Endothelial cell of umbilical vein (primary cell): ENCODE results near the gene DNAH1. TPM values are rescaled to one million over a fixed set of nuclear protein-coding genes. Genes with fewer than 3 reads are reported as not detected.

Experiments used
- BruUV-seq: library from RNA; stranded (reverse); fragments of 400-500 nt; replicated peaks from 2 replicates; lab custom pipeline; 2021; lab: Mats Ljungman, UMichigan
- CTCF ChIA-PET: fragments of 300-600, 350-600 bp; sonication (Branson Sonifier 250); formaldehyde crosslinking; loops from one replicate; lab custom pipeline; 2021; ENCODE audit warnings: antibody characterized with exemption, inconsistent platforms; lab: Charles Lee
- POLR2A ChIA-PET: fragments of 300-600, 350-600 bp; sonication (Branson Sonifier 250); formaldehyde crosslinking; loops from one replicate; lab custom pipeline; 2021; ENCODE audit warnings: antibody characterized with exemption, inconsistent platforms; lab: Charles Lee
- DNase-seq: peaks from one replicate; pipeline ENCODE4 v3.0.0-alpha.2; 2011; ENCODE audit warnings: low read depth, low spot score
- FAIRE-seq: peaks from 2 replicates; lab custom pipeline; 2011; peaks lifted over from hg19 to GRCh38; lab: Jason Lieb, UNC
- H2AFZ ChIP-seq: 2 replicates; pipeline ENCODE4 v1.6.0; 2012; ENCODE audit warnings: low read depth, low read length, control low read depth, inconsistent platforms
- H3K27ac ChIP-seq: 2 replicates; pipeline ENCODE4 v1.5.1; 2011; ENCODE audit warnings: low read depth, mild to moderate bottlenecking, control low read depth, low read length, moderate library complexity; ENCODE audit not compliant: insufficient read depth
- H3K27me3 ChIP-seq, 2 experiments: 2 replicates each; pipeline versions ENCODE4 v1.6.0 to v1.6.1; 2011; ENCODE audit warnings: low read length in 2 of 2, mixed read lengths in 1 of 2; ENCODE audit not compliant: control insufficient read depth in 2 of 2, insufficient read depth in 2 of 2
- H3K36me3 ChIP-seq, 2 experiments: 2 replicates in 1 of 2; 3 replicates in 1 of 2; pipeline ENCODE4 v1.5.1; 2011; ENCODE audit warnings: low read length in 2 of 2, mild to moderate bottlenecking in 1 of 2, moderate library complexity in 1 of 2; ENCODE audit not compliant: control insufficient read depth in 2 of 2, insufficient read depth in 2 of 2; ENCODE audit errors: extremely low read depth in 1 of 2
- H3K4me1 ChIP-seq: 3 replicates; pipeline ENCODE4 v1.5.1; 2011; ENCODE audit warnings: mild to moderate bottlenecking, low read length; ENCODE audit not compliant: control insufficient read depth, insufficient read depth; ENCODE audit errors: extremely low read depth
- H3K4me2 ChIP-seq: 2 replicates; pipeline ENCODE4 v1.6.1; 2011; ENCODE audit warnings: low read length, control low read depth, mixed read lengths; ENCODE audit not compliant: insufficient read depth
- H3K4me3 ChIP-seq, 3 experiments: fragments of 200-600 bp in 1 of 3; sonication (generic), shearing (Covaris generic) in 1 of 3; replicated peaks in 1 of 3; 2 replicates each; pipeline ENCODE4 v1.5.1; 2011 to 2016; ENCODE audit warnings: control low read depth in 3 of 3, low read length in 3 of 3, mild to moderate bottlenecking in 2 of 3, inconsistent platforms in 1 of 3, low read depth in 1 of 3, moderate library complexity in 1 of 3; ENCODE audit not compliant: insufficient read depth in 1 of 3
- H3K79me2 ChIP-seq: 2 replicates; pipeline ENCODE4 v1.6.0; 2012; ENCODE audit warnings: low read length, inconsistent platforms; ENCODE audit not compliant: control insufficient read depth, insufficient read depth
- H3K9ac ChIP-seq: replicated peaks from 2 replicates; pipeline ENCODE3; 2011; ENCODE audit warnings: low read length, control low read depth; ENCODE audit not compliant: insufficient read depth; ENCODE audit errors: extremely low read depth
- H3K9me1 ChIP-seq: replicated peaks from 3 replicates; pipeline ENCODE4 v1.6.0; 2011; ENCODE audit warnings: mild to moderate bottlenecking, low read length; ENCODE audit not compliant: control insufficient read depth, insufficient read depth; ENCODE audit errors: extremely low read depth
- H3K9me3 ChIP-seq: replicated peaks from 2 replicates; pipeline ENCODE4 v1.5.1; 2012; ENCODE audit warnings: low read length, inconsistent platforms; ENCODE audit not compliant: control insufficient read depth, insufficient read depth
- H4K20me1 ChIP-seq: replicated peaks from 2 replicates; pipeline ENCODE3; 2011; ENCODE audit warnings: mild to moderate bottlenecking, low read length; ENCODE audit not compliant: control insufficient read depth, insufficient read depth; ENCODE audit errors: extremely low read depth
- CTCF ChIP-seq, 2 donors: IDR thresholded peaks; 1 replicate in 1 of 2; 2 replicates in 1 of 2; pipeline ENCODE4 v1.5.1; 2011; ENCODE audit warnings: low read length in 2 of 2, mild to moderate bottlenecking in 2 of 2, moderate library complexity in 2 of 2, control low read depth in 1 of 2, inconsistent platforms in 1 of 2, low read depth in 1 of 2; ENCODE audit not compliant: insufficient read depth in 1 of 2; ENCODE audit errors: extremely low read depth in 1 of 2
- EZH2 ChIP-seq: IDR thresholded peaks from 2 replicates; pipeline ENCODE4 v1.6.1; 2012; ENCODE audit warnings: borderline replicate concordance, low read depth, mild to moderate bottlenecking, moderate library complexity, low read length, inconsistent platforms; ENCODE audit not compliant: severe bottlenecking
- FOS ChIP-seq: IDR thresholded peaks from 2 replicates; pipeline ENCODE4 v1.6.1; 2011; ENCODE audit warnings: mild to moderate bottlenecking, low read length, moderate library complexity, borderline replicate concordance; ENCODE audit not compliant: insufficient read depth
- GATA2 ChIP-seq: IDR thresholded peaks from 2 replicates; pipeline ENCODE4 v1.7.0; 2011; ENCODE audit warnings: low read depth, mild to moderate bottlenecking, moderate library complexity, mixed read lengths, low read length; ENCODE audit not compliant: insufficient read length, insufficient read depth
- JUN ChIP-seq: IDR thresholded peaks from 2 replicates; pipeline ENCODE4 v1.6.1; 2011; ENCODE audit warnings: borderline replicate concordance, low read depth; ENCODE audit not compliant: insufficient read length, insufficient read depth
- MAX ChIP-seq: IDR thresholded peaks from 2 replicates; pipeline ENCODE4 v1.6.1; 2011; ENCODE audit not compliant: insufficient read depth, insufficient read length
- MYC ChIP-seq: IDR thresholded peaks from one replicate; pipeline ENCODE4 v1.6.1; 2011; ENCODE audit warnings: mild to moderate bottlenecking, low read depth, low read length
- POLR2A ChIP-seq: IDR thresholded peaks from 2 replicates; pipeline ENCODE4 v1.6.1; 2012; ENCODE audit warnings: low read depth, mild to moderate bottlenecking, control low read depth, low read length
- POLR2AphosphoS5 ChIP-seq: IDR thresholded peaks from 2 replicates; pipeline ENCODE4 v1.6.1; 2012; ENCODE audit warnings: low read depth, mild to moderate bottlenecking, control low read depth, low read length, moderate library complexity; ENCODE audit not compliant: insufficient read depth
- dilution Hi-C: fragments of 300-500 bp; cut with MboI; formaldehyde crosslinking; loops from one replicate; pipeline ENCODE4 v1.15.0; 2019; ENCODE audit warnings: low sequenced_read_pairs; ENCODE audit not compliant: extremely low pct_ligation_motif_present
- intact Hi-C: fragments of 100-400 bp; cut with micrococcal nuclease; formaldehyde crosslinking; loops from one replicate; pipeline ENCODE4 v1.10.0; 2022
- polyA plus RNA-seq, 4 experiments: library from polyadenylated mRNA; depleted of rRNA in 3 of 4; stranded (reverse) in 3 of 4; unstranded in 1 of 4; fragments of >200 nt; gene quantifications; 2 replicates each; pipeline versions ENCODE4 v1.2.1 to v1.2.3, GENCODE V29; 2011 to 2012; ENCODE audit warnings: missing spikeins in 1 of 4
- total RNA-seq: library from RNA; stranded (reverse); gene quantifications from 2 replicates; pipeline ENCODE4 v1.2.3, GENCODE V29; 2021

The DNAH1 gene
- total and polyA plus RNA-seq, 2 donors (not counting 3 experiments of a cell fraction or from before 2014, with no cell fraction given): 5.8 to 6.0 TPM

- Histone ChIP-seq H2AFZ (no peak overlapping the region), H3K36me3 (no peaks in the 10 kb centered on the region), H3K4me3 (no peak overlapping the region), H3K79me2 (no peaks in the 10 kb centered on the region), H3K9ac (no peak overlapping the region), H3K9me1 (no peaks in the 10 kb centered on the region), H3K27ac (no peak overlapping the region), H3K27me3 (no peaks in the 10 kb centered on the region), H3K4me1 (no peaks in the 10 kb centered on the region), H4K20me1 (no peaks in the 10 kb centered on the region), H3K9me3 (no peaks in the 10 kb centered on the region), H3K4me2 (no peak overlapping the region)
- dilution Hi-C loops: no loop called here
- POLR2A ChIA-PET: no interaction called here
- DNase-seq (no peak), FAIRE-seq (no peak)
- TF ChIP-seq EZH2 (no peak), MAX (no peak), POLR2AphosphoS5 (no peak), MYC (no peak), POLR2A (no peak), GATA2 (no peak), FOS (no peak), CTCF (IDR thresholded peaks at IDR 0.05; ENCODE audit: extremely low read depth in 1 of 2, insufficient read depth in 1 of 2, low read depth in 1 of 2, low read length in 2 of 2) (no peak), JUN (no peak)
- intact Hi-C loops: no loop called here
- no TSS peak for BruUV-seq
- CTCF ChIA-PET: interaction anchor here (1.6 to 3.8 kb wide), 2 partner anchors 11 to 130 kb away, joined by 3 to 26 read pairs; no protein-coding TSS in a partner anchor
These were observed 34.3 kb downstream of the DNAH1 start for GRCh38 chr3:52350416-52350815.
